Endothelial cell of umbilical vein (primary cell): ENCODE results near the gene SLC12A6. TPM values are rescaled to one million over a fixed set of nuclear protein-coding genes. Genes with fewer than 3 reads are reported as not detected.

ENCODE experiments used
- BruUV-seq: library from RNA; stranded (reverse); fragments of 400-500 nt; replicated peaks from 2 replicates; lab custom pipeline; 2021; lab: Mats Ljungman, UMichigan
- CTCF ChIA-PET: fragments of 300-600, 350-600 bp; sonication (Branson Sonifier 250); formaldehyde crosslinking; loops from one replicate; lab custom pipeline; 2021; ENCODE audit warnings: antibody characterized with exemption, inconsistent platforms; lab: Charles Lee
- POLR2A ChIA-PET: fragments of 300-600, 350-600 bp; sonication (Branson Sonifier 250); formaldehyde crosslinking; loops from one replicate; lab custom pipeline; 2021; ENCODE audit warnings: antibody characterized with exemption, inconsistent platforms; lab: Charles Lee
- DNase-seq: peaks from one replicate; pipeline ENCODE4 v3.0.0-alpha.2; 2011; ENCODE audit warnings: low read depth, low spot score
- FAIRE-seq: peaks from 2 replicates; lab custom pipeline; 2011; peaks lifted over from hg19 to GRCh38; lab: Jason Lieb, UNC
- H2AFZ ChIP-seq: 2 replicates; pipeline ENCODE4 v1.6.0; 2012; ENCODE audit warnings: low read depth, low read length, control low read depth, inconsistent platforms
- H3K27ac ChIP-seq: 2 replicates; pipeline ENCODE4 v1.5.1; 2011; ENCODE audit warnings: low read depth, mild to moderate bottlenecking, control low read depth, low read length, moderate library complexity; ENCODE audit not compliant: insufficient read depth
- H3K27me3 ChIP-seq, 2 experiments: 2 replicates each; pipeline versions ENCODE4 v1.6.0 to v1.6.1; 2011; ENCODE audit warnings: low read length in 2 of 2, mixed read lengths in 1 of 2; ENCODE audit not compliant: control insufficient read depth in 2 of 2, insufficient read depth in 2 of 2
- H3K36me3 ChIP-seq, 2 experiments: 2 replicates in 1 of 2; 3 replicates in 1 of 2; pipeline ENCODE4 v1.5.1; 2011; ENCODE audit warnings: low read length in 2 of 2, mild to moderate bottlenecking in 1 of 2, moderate library complexity in 1 of 2; ENCODE audit not compliant: control insufficient read depth in 2 of 2, insufficient read depth in 2 of 2; ENCODE audit errors: extremely low read depth in 1 of 2
- H3K4me1 ChIP-seq: 3 replicates; pipeline ENCODE4 v1.5.1; 2011; ENCODE audit warnings: mild to moderate bottlenecking, low read length; ENCODE audit not compliant: control insufficient read depth, insufficient read depth; ENCODE audit errors: extremely low read depth
- H3K4me2 ChIP-seq: 2 replicates; pipeline ENCODE4 v1.6.1; 2011; ENCODE audit warnings: low read length, control low read depth, mixed read lengths; ENCODE audit not compliant: insufficient read depth
- H3K4me3 ChIP-seq, 3 experiments: fragments of 200-600 bp in 1 of 3; sonication (generic), shearing (Covaris generic) in 1 of 3; replicated peaks in 1 of 3; 2 replicates each; pipeline ENCODE4 v1.5.1; 2011 to 2016; ENCODE audit warnings: control low read depth in 3 of 3, low read length in 3 of 3, mild to moderate bottlenecking in 2 of 3, inconsistent platforms in 1 of 3, low read depth in 1 of 3, moderate library complexity in 1 of 3; ENCODE audit not compliant: insufficient read depth in 1 of 3
- H3K79me2 ChIP-seq: 2 replicates; pipeline ENCODE4 v1.6.0; 2012; ENCODE audit warnings: low read length, inconsistent platforms; ENCODE audit not compliant: control insufficient read depth, insufficient read depth
- H3K9ac ChIP-seq: replicated peaks from 2 replicates; pipeline ENCODE3; 2011; ENCODE audit warnings: low read length, control low read depth; ENCODE audit not compliant: insufficient read depth; ENCODE audit errors: extremely low read depth
- H3K9me1 ChIP-seq: replicated peaks from 3 replicates; pipeline ENCODE4 v1.6.0; 2011; ENCODE audit warnings: mild to moderate bottlenecking, low read length; ENCODE audit not compliant: control insufficient read depth, insufficient read depth; ENCODE audit errors: extremely low read depth
- H3K9me3 ChIP-seq: replicated peaks from 2 replicates; pipeline ENCODE4 v1.5.1; 2012; ENCODE audit warnings: low read length, inconsistent platforms; ENCODE audit not compliant: control insufficient read depth, insufficient read depth
- H4K20me1 ChIP-seq: replicated peaks from 2 replicates; pipeline ENCODE3; 2011; ENCODE audit warnings: mild to moderate bottlenecking, low read length; ENCODE audit not compliant: control insufficient read depth, insufficient read depth; ENCODE audit errors: extremely low read depth
- EZH2 ChIP-seq: IDR thresholded peaks from 2 replicates; pipeline ENCODE4 v1.6.1; 2012; ENCODE audit warnings: borderline replicate concordance, low read depth, mild to moderate bottlenecking, moderate library complexity, low read length, inconsistent platforms; ENCODE audit not compliant: severe bottlenecking
- GATA2 ChIP-seq: IDR thresholded peaks from 2 replicates; pipeline ENCODE4 v1.7.0; 2011; ENCODE audit warnings: low read depth, mild to moderate bottlenecking, moderate library complexity, mixed read lengths, low read length; ENCODE audit not compliant: insufficient read length, insufficient read depth
- JUN ChIP-seq: IDR thresholded peaks from 2 replicates; pipeline ENCODE4 v1.6.1; 2011; ENCODE audit warnings: borderline replicate concordance, low read depth; ENCODE audit not compliant: insufficient read length, insufficient read depth
- MYC ChIP-seq: IDR thresholded peaks from one replicate; pipeline ENCODE4 v1.6.1; 2011; ENCODE audit warnings: mild to moderate bottlenecking, low read depth, low read length
- POLR2A ChIP-seq: IDR thresholded peaks from 2 replicates; pipeline ENCODE4 v1.6.1; 2012; ENCODE audit warnings: low read depth, mild to moderate bottlenecking, control low read depth, low read length
- dilution Hi-C: fragments of 300-500 bp; cut with MboI; formaldehyde crosslinking; loops from one replicate; pipeline ENCODE4 v1.15.0; 2019; ENCODE audit warnings: low sequenced_read_pairs; ENCODE audit not compliant: extremely low pct_ligation_motif_present
- intact Hi-C: fragments of 100-400 bp; cut with micrococcal nuclease; formaldehyde crosslinking; loops from one replicate; pipeline ENCODE4 v1.10.0; 2022
- polyA plus RNA-seq, 4 experiments: library from polyadenylated mRNA; depleted of rRNA in 3 of 4; stranded (reverse) in 3 of 4; unstranded in 1 of 4; fragments of >200 nt; gene quantifications; 2 replicates each; pipeline versions ENCODE4 v1.2.1 to v1.2.3, GENCODE V29; 2011 to 2012; ENCODE audit warnings: missing spikeins in 1 of 4
- total RNA-seq: library from RNA; stranded (reverse); gene quantifications from 2 replicates; pipeline ENCODE4 v1.2.3, GENCODE V29; 2021
- TF ChIP-seq, protein P1 (sequence below): IDR thresholded peaks from 2 replicates; pipeline ENCODE4 v1.6.1; 2011; ENCODE audit not compliant: insufficient read depth, insufficient read length
- TF ChIP-seq, protein P2 (sequence below), 2 donors: IDR thresholded peaks; 1 replicate in 1 of 2; 2 replicates in 1 of 2; pipeline ENCODE4 v1.5.1; 2011; ENCODE audit warnings: low read length in 2 of 2, mild to moderate bottlenecking in 2 of 2, moderate library complexity in 2 of 2, control low read depth in 1 of 2, inconsistent platforms in 1 of 2, low read depth in 1 of 2; ENCODE audit not compliant: insufficient read depth in 1 of 2; ENCODE audit errors: extremely low read depth in 1 of 2

Gene SLC12A6
- total and polyA plus RNA-seq, 2 donors (not counting 3 experiments of a cell fraction or from before 2014, with no cell fraction given) = 21.4 to 27.1 TPM

DNA sequence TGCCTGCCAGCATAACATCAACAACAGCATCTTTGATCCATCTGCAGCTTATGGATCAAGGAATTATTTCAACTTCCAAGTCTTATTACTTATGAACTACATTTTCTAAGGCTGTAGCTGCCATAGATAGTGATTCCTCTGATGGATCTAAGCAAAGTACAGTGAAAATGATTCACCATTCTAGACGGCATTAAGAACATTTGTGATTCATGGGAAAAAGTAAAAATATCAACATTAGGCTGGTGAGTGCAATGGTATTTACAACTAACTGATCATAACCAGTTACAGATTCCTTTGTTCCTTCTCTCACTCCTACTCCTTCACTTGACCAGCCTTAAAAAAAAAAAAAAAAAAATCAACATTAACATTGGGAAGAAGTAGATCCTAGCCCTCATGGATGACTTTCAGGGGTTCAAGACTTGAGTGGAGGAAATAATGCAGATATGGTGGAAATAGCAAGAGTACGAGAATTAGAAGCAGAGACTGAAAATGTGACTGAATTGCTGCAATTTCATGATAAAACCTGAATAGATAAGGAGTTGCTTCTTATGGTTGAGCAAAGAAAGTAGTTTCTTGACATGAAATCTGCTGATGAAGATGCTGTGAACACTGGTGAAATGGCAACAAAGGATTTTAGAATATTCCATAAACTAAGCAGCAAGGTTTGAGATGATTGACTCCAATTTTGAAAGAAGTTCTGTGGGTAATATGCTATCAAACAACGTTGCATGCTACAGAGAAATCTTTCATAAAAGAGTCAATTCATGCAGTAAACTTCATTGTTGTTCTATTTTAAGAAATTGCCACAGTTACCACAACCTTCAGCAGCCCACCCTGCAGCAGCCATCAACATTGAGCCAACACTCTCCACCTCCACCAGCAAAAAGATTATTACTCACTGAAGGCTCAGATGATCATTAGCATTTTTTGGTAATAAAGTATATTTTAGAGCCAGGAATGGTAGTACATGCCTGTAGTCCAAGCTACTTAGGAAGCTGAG, 22.8 kb downstream of the SLC12A6 start:
- FAIRE-seq (no peak), DNase-seq (no peak)
- POLR2A ChIA-PET = no interaction called here
- no peak overlapping the region for H3K4me3 ChIP-seq
- no peak overlapping the region for H3K4me2 ChIP-seq
- no peak overlapping the region for H3K9ac ChIP-seq
- TF ChIP-seq, protein P1, sequence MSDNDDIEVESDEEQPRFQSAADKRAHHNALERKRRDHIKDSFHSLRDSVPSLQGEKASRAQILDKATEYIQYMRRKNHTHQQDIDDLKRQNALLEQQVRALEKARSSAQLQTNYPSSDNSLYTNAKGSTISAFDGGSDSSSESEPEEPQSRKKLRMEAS = no peak
- TF ChIP-seq, protein P2, sequence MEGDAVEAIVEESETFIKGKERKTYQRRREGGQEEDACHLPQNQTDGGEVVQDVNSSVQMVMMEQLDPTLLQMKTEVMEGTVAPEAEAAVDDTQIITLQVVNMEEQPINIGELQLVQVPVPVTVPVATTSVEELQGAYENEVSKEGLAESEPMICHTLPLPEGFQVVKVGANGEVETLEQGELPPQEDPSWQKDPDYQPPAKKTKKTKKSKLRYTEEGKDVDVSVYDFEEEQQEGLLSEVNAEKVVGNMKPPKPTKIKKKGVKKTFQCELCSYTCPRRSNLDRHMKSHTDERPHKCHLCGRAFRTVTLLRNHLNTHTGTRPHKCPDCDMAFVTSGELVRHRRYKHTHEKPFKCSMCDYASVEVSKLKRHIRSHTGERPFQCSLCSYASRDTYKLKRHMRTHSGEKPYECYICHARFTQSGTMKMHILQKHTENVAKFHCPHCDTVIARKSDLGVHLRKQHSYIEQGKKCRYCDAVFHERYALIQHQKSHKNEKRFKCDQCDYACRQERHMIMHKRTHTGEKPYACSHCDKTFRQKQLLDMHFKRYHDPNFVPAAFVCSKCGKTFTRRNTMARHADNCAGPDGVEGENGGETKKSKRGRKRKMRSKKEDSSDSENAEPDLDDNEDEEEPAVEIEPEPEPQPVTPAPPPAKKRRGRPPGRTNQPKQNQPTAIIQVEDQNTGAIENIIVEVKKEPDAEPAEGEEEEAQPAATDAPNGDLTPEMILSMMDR (IDR thresholded peaks at IDR 0.05; ENCODE audit: extremely low read depth in 1 of 2, insufficient read depth in 1 of 2, low read depth in 1 of 2, low read length in 2 of 2) = no peak
- TF ChIP-seq GATA2 (no peak), EZH2 (no peak), POLR2A (no peak), MYC (no peak), JUN (no peak)
- H3K36me3 ChIP-seq = no peaks in the 10 kb centered on the region
- intact Hi-C loops (no loop called here), dilution Hi-C loops (no loop called here)
- no peaks in the 10 kb centered on the region for H4K20me1 ChIP-seq
- H3K9me3 ChIP-seq = no peaks in the 10 kb centered on the region
- no peaks in the 10 kb centered on the region for H3K79me2 ChIP-seq
- H3K9me1 ChIP-seq = no peaks in the 10 kb centered on the region
- peaks cover 12% of the 10 kb centered on the region for H3K4me1 ChIP-seq
- CTCF ChIA-PET = interaction anchor here (1.6 kb wide), 1 partner anchor 105 kb away, joined by 4 read pairs; the partner anchor contains the start of gene KATNBL1
- H3K27me3 ChIP-seq = no peaks in the 10 kb centered on the region
- no TSS peak for BruUV-seq
- H2AFZ ChIP-seq = no peak overlapping the region
- no peak overlapping the region for H3K27ac ChIP-seq
